Islet precursor cell (in vitro differentiated cells): Measurements from ENCODE around the gene C7orf25.

Experiments
- DNase-seq: peaks from one replicate; pipeline ENCODE4 v3.0.0-alpha.2; 2018

C7orf25 gene

GRCh38 chr7:42876182-42877068 lies 35.4 kb downstream of the C7orf25 start:
- DNase-seq = peak; percentile 62

DNA sequence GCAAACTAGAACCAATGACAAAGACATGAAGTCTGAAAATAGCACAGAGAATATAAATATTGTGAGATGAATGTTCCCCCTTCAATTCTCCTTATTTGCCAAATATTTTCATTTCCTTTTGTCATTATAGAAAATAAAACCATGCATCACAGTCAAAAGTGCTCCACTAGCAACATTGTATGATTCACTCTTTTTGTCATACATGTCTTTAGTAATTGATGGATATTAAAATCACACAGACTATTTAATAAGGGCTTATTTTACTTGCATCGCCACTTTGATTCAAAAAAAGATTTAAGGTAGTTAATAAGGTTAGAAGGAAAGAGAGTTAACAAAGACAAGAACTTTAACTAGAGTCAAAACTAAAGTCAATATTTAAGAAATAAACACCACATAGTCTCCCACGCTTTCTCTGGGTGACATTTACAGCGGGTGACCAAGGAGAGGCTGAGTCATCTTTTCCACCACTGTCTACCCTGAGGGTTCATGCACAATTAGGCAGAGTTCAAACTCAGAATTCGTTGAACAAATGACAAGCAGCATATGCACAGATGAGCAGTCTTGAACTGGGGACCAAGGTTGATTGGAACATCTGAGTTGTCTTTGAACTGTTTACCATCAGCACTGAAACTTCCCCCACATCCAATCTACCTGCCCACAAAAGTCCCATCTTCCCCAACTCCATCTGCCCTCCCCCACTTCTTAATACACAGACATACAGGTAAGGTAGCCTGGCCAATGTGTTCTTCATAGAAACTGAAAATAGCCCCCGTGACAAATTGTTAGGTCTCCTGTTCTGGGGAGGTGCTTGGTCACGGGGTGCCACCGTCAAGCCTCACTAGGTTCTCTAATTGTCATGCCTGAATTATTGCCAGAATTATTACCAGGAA lies 42.5 kb downstream of the C7orf25 start:
- DNase-seq = no peak

GRCh38 chr7:42868480-42868879 lies 43.4 kb downstream of the C7orf25 start:
- no peak for DNase-seq
